DOHH2 (cell line): Measurements from ENCODE around the gene DNM1.

Experiments used
- H3F3A ChIP-seq: fragments of 200-600 bp; sonication (generic), shearing (Covaris generic); 2 replicates; pipeline ENCODE4 v1.6.0; 2016; ENCODE audit warnings: antibody characterized with exemption, mild to moderate bottlenecking; ENCODE audit not compliant: control insufficient read depth, insufficient read depth
- H3K27ac ChIP-seq: fragments of 200-600 bp; sonication (generic); 2 replicates; pipeline ENCODE4 v1.5.1; 2014; ENCODE audit warnings: low read depth, mild to moderate bottlenecking, low read length, moderate library complexity
- H3K27me3 ChIP-seq: fragments of 200-600 bp; sonication (generic); 2 replicates; pipeline ENCODE4 v1.6.1; 2014; ENCODE audit warnings: mild to moderate bottlenecking, low read length, mixed read lengths; ENCODE audit not compliant: control insufficient read depth
- H3K36me3 ChIP-seq: fragments of 200-600 bp; sonication (generic); 2 replicates; pipeline ENCODE4 v1.6.1; 2014; ENCODE audit warnings: mild to moderate bottlenecking, low read length, moderate library complexity, mixed read lengths; ENCODE audit not compliant: control insufficient read depth
- H3K4me1 ChIP-seq: fragments of 200-600 bp; sonication (generic); 2 replicates; pipeline ENCODE4 v1.6.1; 2014; ENCODE audit warnings: mild to moderate bottlenecking, low read length, mixed read lengths; ENCODE audit not compliant: control insufficient read depth
- H3K4me2 ChIP-seq: fragments of 200-600 bp; sonication (generic); 2 replicates; pipeline ENCODE4 v1.6.0; 2014; ENCODE audit warnings: mild to moderate bottlenecking, low read length, moderate library complexity
- H3K4me3 ChIP-seq: fragments of 200-600 bp; sonication (generic); 2 replicates; pipeline ENCODE4 v1.5.1; 2014; ENCODE audit warnings: mild to moderate bottlenecking, low read length, mixed read lengths
- H3K79me2 ChIP-seq: fragments of 200-600 bp; sonication (generic); 2 replicates; pipeline ENCODE4 v1.6.1; 2014; ENCODE audit warnings: mild to moderate bottlenecking, low read length, mixed read lengths; ENCODE audit not compliant: control insufficient read depth
- H3K9me2 ChIP-seq: fragments of 200-600 bp; sonication (generic); replicated peaks from 2 replicates; pipeline ENCODE4 v1.6.1; 2014; ENCODE audit warnings: mild to moderate bottlenecking, low read length, mixed read lengths; ENCODE audit not compliant: control insufficient read depth
- H3K9me3 ChIP-seq: fragments of 200-600 bp; sonication (generic); 2 replicates; pipeline ENCODE4 v1.6.1; 2014; ENCODE audit warnings: antibody characterized with exemption, low read length, mixed read lengths; ENCODE audit not compliant: control insufficient read depth, insufficient read depth
- H4K20me1 ChIP-seq: fragments of 200-600 bp; sonication (generic); 2 replicates; pipeline ENCODE4 v1.6.0; 2014; ENCODE audit warnings: low read depth, mild to moderate bottlenecking, antibody characterized with exemption, low read length, moderate library complexity; ENCODE audit not compliant: control insufficient read depth, insufficient read depth
- EZH2phosphoT487 ChIP-seq: fragments of 200-600 bp; sonication (generic); IDR thresholded peaks from 2 replicates; pipeline ENCODE4 v1.6.1; 2017; ENCODE audit warnings: borderline replicate concordance, mild to moderate bottlenecking, antibody characterized with exemption, low read length, moderate library complexity, mixed read lengths
- TF ChIP-seq, protein P1 (sequence below): fragments of 200-600 bp; sonication (generic); IDR thresholded peaks from one replicate; pipeline ENCODE4 v1.5.1; 2014; ENCODE audit warnings: antibody characterized with exemption, mild to moderate bottlenecking, low read depth, low read length; ENCODE audit not compliant: poor library complexity, severe bottlenecking

Gene DNM1

DNA sequence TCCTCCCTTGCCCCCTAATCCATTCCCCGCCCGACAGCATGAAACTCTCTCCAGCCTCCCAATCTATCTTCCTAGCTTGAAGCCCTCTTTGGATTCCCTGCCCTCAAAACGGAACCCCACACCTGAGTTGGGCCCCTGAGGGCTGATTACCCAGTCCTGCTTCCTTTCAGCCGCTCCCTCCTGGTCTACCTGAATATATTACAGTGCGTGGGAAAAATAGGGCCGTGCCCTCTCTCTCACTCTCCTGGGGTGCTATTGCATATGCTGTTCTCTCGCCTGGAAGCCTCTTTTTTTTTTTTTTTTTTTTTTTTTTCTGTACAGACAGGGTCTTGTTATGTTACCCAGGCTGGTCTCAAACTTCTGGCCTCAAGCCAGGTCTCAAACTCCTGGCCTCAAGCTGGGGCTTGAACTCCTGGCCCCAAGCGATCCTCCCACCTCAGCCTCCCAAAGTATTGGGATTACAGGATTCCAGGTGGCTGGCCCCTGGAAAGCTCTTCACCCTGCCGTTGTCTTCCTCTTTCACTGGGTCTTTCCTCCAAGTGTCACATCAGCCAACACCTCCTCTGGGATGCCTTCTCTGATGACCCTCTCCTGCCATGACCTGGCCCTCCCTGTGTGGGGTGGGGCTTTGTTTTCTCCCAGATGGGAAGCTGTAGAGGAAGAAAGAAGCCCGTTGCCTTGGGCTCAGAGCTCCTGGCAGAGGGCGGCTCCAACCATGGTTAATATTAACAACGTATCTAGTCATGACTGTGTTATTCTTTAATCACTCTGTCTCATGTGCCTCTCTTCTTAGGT is 8.2 kb downstream of the DNM1 start:
- H3K79me2 ChIP-seq = no peaks in the 10 kb centered on the region
- H3K9me3 ChIP-seq = no peaks in the 10 kb centered on the region
- H3K4me1 ChIP-seq = 0 out of 2 replicates have a peak, but pooled peaks cover 4% of the 10 kb centered on the region
- TF ChIP-seq, protein P1, sequence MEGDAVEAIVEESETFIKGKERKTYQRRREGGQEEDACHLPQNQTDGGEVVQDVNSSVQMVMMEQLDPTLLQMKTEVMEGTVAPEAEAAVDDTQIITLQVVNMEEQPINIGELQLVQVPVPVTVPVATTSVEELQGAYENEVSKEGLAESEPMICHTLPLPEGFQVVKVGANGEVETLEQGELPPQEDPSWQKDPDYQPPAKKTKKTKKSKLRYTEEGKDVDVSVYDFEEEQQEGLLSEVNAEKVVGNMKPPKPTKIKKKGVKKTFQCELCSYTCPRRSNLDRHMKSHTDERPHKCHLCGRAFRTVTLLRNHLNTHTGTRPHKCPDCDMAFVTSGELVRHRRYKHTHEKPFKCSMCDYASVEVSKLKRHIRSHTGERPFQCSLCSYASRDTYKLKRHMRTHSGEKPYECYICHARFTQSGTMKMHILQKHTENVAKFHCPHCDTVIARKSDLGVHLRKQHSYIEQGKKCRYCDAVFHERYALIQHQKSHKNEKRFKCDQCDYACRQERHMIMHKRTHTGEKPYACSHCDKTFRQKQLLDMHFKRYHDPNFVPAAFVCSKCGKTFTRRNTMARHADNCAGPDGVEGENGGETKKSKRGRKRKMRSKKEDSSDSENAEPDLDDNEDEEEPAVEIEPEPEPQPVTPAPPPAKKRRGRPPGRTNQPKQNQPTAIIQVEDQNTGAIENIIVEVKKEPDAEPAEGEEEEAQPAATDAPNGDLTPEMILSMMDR = no peak
- TF ChIP-seq EZH2phosphoT487 = no peak
- peaks cover 44% of the 10 kb centered on the region for H3K27me3 ChIP-seq
- H3K9me2 ChIP-seq = no peaks in the 10 kb centered on the region
- no peak overlapping the region for H3K4me3 ChIP-seq
- H3K36me3 ChIP-seq = no peaks in the 10 kb centered on the region
- no peak overlapping the region for H3K4me2 ChIP-seq
- H3K27ac ChIP-seq = no peak overlapping the region
- H3F3A ChIP-seq = no peaks in the 10 kb centered on the region
- H4K20me1 ChIP-seq = no peaks in the 10 kb centered on the region

DNA sequence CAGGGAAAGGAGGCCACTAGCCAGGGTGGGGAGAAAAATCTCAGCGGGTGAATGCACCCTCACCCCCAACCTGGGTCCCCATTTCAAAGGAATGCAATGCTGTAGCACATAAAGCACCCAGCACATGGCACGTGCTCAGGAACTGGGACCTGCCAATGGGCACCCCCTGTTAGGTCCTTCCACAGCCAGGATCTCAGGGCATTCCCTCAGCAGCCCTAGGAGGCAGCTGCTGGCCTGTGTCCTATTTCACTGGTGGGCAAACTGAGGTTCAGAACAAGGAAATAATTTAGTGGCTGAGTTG is 8.8 kb downstream of the DNM1 start:
- no peaks in the 10 kb centered on the region for H4K20me1 ChIP-seq

GRCh38 chr9:128213746-128214497 is 10.7 kb downstream of the DNM1 start:
- Histone ChIP-seq H3K36me3 (no peaks in the 10 kb centered on the region), H3K9me2 (no peaks in the 10 kb centered on the region), H3K9me3 (no peaks in the 10 kb centered on the region), H3K27ac (no peak overlapping the region), H3K4me3 (no peak overlapping the region), H3K27me3 (peaks cover 47% of the 10 kb centered on the region), H3K4me2 (no peak overlapping the region), H4K20me1 (no peaks in the 10 kb centered on the region), H3K4me1 (peaks cover 12% of the 10 kb centered on the region), H3K79me2 (no peaks in the 10 kb centered on the region), H3F3A (no peaks in the 10 kb centered on the region)
- TF ChIP-seq, protein P1 = no peak
- no peak for TF ChIP-seq EZH2phosphoT487

More for the DNA sequence above, 8.8 kb downstream of the DNM1 start:
- Histone ChIP-seq H3K4me3 (no peak overlapping the region), H3K36me3 (no peaks in the 10 kb centered on the region), H3F3A (no peaks in the 10 kb centered on the region), H3K4me1 (0 out of 2 replicates have a peak, but pooled peaks cover 4% of the 10 kb centered on the region), H3K9me3 (no peaks in the 10 kb centered on the region), H3K9me2 (no peaks in the 10 kb centered on the region), H3K79me2 (no peaks in the 10 kb centered on the region), H3K27me3 (peaks cover 44% of the 10 kb centered on the region), H3K27ac (no peak overlapping the region), H3K4me2 (no peak overlapping the region)
- TF ChIP-seq, protein P1 = no peak
- TF ChIP-seq EZH2phosphoT487 = no peak
